HepG2 (cell line): ENCODE measurements around the gene TYROBP. TPM values are rescaled to one million over a fixed set of nuclear protein-coding genes. Genes with fewer than 3 reads are reported as not detected.

Experiments used
- ATAC-seq: fragments of 200-7000 bp; cut with Tn5 transposase; 3 replicates; pipeline ENCODE4 v1.9.1; 2020; ENCODE audit warnings: mild to moderate bottlenecking, moderate library complexity
- BruUV-seq: library from RNA; stranded (reverse); fragments of 400-500 nt; replicated peaks from 2 replicates; lab custom pipeline; 2021; lab: Mats Ljungman, UMichigan
- CTCF ChIA-PET: fragments of 300-600 bp; formaldehyde crosslinking; extraction: SDS; loops from one replicate; lab custom pipeline; 2021; ENCODE audit warnings: low total read pairs, inconsistent platforms, low intra/inter-chr PET ratio; lab: Yijun Ruan, JAX
- POLR2A ChIA-PET: fragments of 350-600 bp; sonication (Branson Sonifier 250); formaldehyde crosslinking; loops from one replicate; lab custom pipeline; 2020; ENCODE audit warnings: antibody characterized with exemption, inconsistent platforms; lab: Yijun Ruan, JAX
- DNase-seq: peaks from one replicate; pipeline ENCODE4 v3.0.0-alpha.2; 2015; ENCODE audit warnings: low spot score
- FAIRE-seq: peaks from 3 replicates; lab custom pipeline; 2011; peaks lifted over from hg19 to GRCh38; lab: Jason Lieb, UNC
- H2AFZ ChIP-seq: one replicate; pipeline ENCODE4 v1.6.1; 2011; ENCODE audit warnings: low read length, inconsistent platforms
- H3K27ac ChIP-seq: fragments of 300-600 bp; 3 replicates; pipeline ENCODE4 v1.8.0; 2011; ENCODE audit warnings: mixed run types, mild to moderate bottlenecking, mixed read lengths, low read length, inconsistent platforms; ENCODE audit not compliant: insufficient read depth; ENCODE audit errors: extremely low read length
- H3K27me3 ChIP-seq, 2 experiments: fragments of 200-600 bp in 1 of 2; 2 replicates in 1 of 2; 3 replicates in 1 of 2; pipeline versions ENCODE4 v1.6.0 to v1.8.0; 2011; ENCODE audit warnings: low read length in 2 of 2, mild to moderate bottlenecking in 2 of 2, moderate library complexity in 2 of 2, inconsistent platforms in 1 of 2; ENCODE audit not compliant: insufficient read depth in 2 of 2, control insufficient read depth in 1 of 2
- H3K36me3 ChIP-seq, 2 experiments: fragments of 200-600 bp in 1 of 2; replicated peaks in 1 of 2; 2 replicates in 1 of 2; 3 replicates in 1 of 2; pipeline versions ENCODE4 v1.5.1 to v1.8.0; 2011; ENCODE audit warnings: low read length in 2 of 2, inconsistent platforms in 1 of 2; ENCODE audit not compliant: insufficient read depth in 2 of 2, control insufficient read depth in 1 of 2
- H3K4me1 ChIP-seq: 2 replicates; pipeline ENCODE4 v1.5.1; 2012; ENCODE audit warnings: low read length, inconsistent platforms; ENCODE audit not compliant: insufficient read depth
- H3K4me2 ChIP-seq: 2 replicates; pipeline ENCODE4 v1.6.0; 2011; ENCODE audit warnings: low read depth, low read length, inconsistent platforms
- H3K4me3 ChIP-seq, 3 experiments: fragments of 200-600 bp in 1 of 3; sonication (generic), shearing (Covaris generic) in 1 of 3; replicated peaks in 1 of 3; 2 replicates each; pipeline ENCODE4 v1.5.1; 2011 to 2016; ENCODE audit warnings: low read length in 3 of 3, inconsistent platforms in 2 of 3, low read depth in 2 of 3, mild to moderate bottlenecking in 2 of 3, control low read depth in 1 of 3, mixed read lengths in 1 of 3; ENCODE audit not compliant: insufficient read depth in 1 of 3
- H3K79me2 ChIP-seq: one replicate; pipeline ENCODE4 v1.6.1; 2011; ENCODE audit warnings: low read length, inconsistent platforms; ENCODE audit not compliant: insufficient read depth
- H3K9ac ChIP-seq: 2 replicates; pipeline ENCODE4 v1.6.0; 2011; ENCODE audit warnings: mild to moderate bottlenecking, low read depth, low read length, inconsistent platforms; ENCODE audit not compliant: insufficient read depth
- H3K9me3 ChIP-seq: 2 replicates; pipeline ENCODE4 v1.5.1; 2012; ENCODE audit warnings: mild to moderate bottlenecking, low read length
- H4K20me1 ChIP-seq: 2 replicates; pipeline ENCODE4 v1.6.0; 2011; ENCODE audit warnings: inconsistent platforms, mild to moderate bottlenecking, low read length, moderate library complexity; ENCODE audit not compliant: insufficient read depth
- DBP ChIP-seq: sonication (generic); formaldehyde crosslinking; IDR thresholded peaks from 2 replicates; pipeline ENCODE4 v1.4.0; 2020; ENCODE audit warnings: missing genetic modification reagents; ENCODE audit errors: not compliant biosample characterization
- HIVEP1 ChIP-seq: sonication (generic); formaldehyde crosslinking; IDR thresholded peaks from 2 replicates; pipeline ENCODE4 v1.4.0; 2020; ENCODE audit warnings: mild to moderate bottlenecking, missing genetic modification reagents
- JDP2 ChIP-seq: sonication (generic); formaldehyde crosslinking; IDR thresholded peaks from 2 replicates; pipeline ENCODE4 v1.8.1; 2022; ENCODE audit warnings: missing genetic modification reagents, borderline replicate concordance
- LBX2 ChIP-seq: sonication (generic); formaldehyde crosslinking; IDR thresholded peaks from 2 replicates; pipeline ENCODE4 v1.5.0; 2020; ENCODE audit warnings: missing genetic modification reagents, mild to moderate bottlenecking, borderline replicate concordance
- MLLT10 ChIP-seq: sonication (generic); formaldehyde crosslinking; IDR thresholded peaks from 2 replicates; pipeline ENCODE4 v1.4.0; 2020; ENCODE audit warnings: missing genetic modification reagents
- MTA1 ChIP-seq: sonication (generic); formaldehyde crosslinking; IDR thresholded peaks from 2 replicates; pipeline ENCODE4 v1.4.0; 2020; ENCODE audit warnings: missing genetic modification reagents, mild to moderate bottlenecking, borderline replicate concordance
- PHF20 ChIP-seq: sonication (generic); formaldehyde crosslinking; IDR thresholded peaks from 2 replicates; pipeline ENCODE4 v1.5.0; 2020; ENCODE audit warnings: mild to moderate bottlenecking, missing genetic modification reagents
- RAD21 ChIP-seq: fragments of 450-650 bp; formaldehyde crosslinking; IDR thresholded peaks from 2 replicates; pipeline ENCODE4 v1.5.0; 2020; ENCODE audit warnings: mild to moderate bottlenecking
- RNF2 ChIP-seq: fragments of 450-650 bp; conservative IDR thresholded peaks from 2 replicates; pipeline ENCODE4 v1.6.1; 2016; ENCODE audit warnings: low read depth
- SAFB2 ChIP-seq: sonication (generic); formaldehyde crosslinking; IDR thresholded peaks from 2 replicates; pipeline ENCODE4 v1.5.1; 2020; ENCODE audit warnings: missing genetic modification reagents, low read depth, mild to moderate bottlenecking, borderline replicate concordance
- SALL1 ChIP-seq: sonication (generic); formaldehyde crosslinking; IDR thresholded peaks from 2 replicates; pipeline ENCODE4 v1.8.0; 2022; ENCODE audit warnings: mild to moderate bottlenecking, missing genetic modification reagents
- SRY ChIP-seq: sonication (generic); formaldehyde crosslinking; IDR thresholded peaks from 2 replicates; pipeline ENCODE4 v1.8.0; 2022; ENCODE audit warnings: mild to moderate bottlenecking, missing genetic modification reagents
- TBX3 ChIP-seq: fragments of 450-650 bp; IDR thresholded peaks from 2 replicates; pipeline ENCODE4 v1.6.1; 2017; ENCODE audit warnings: antibody characterized with exemption, mild to moderate bottlenecking, inconsistent platforms, borderline replicate concordance
- THAP7 ChIP-seq: sonication (generic); formaldehyde crosslinking; IDR thresholded peaks from 2 replicates; pipeline ENCODE4 v1.8.1; 2023; ENCODE audit warnings: mild to moderate bottlenecking, missing genetic modification reagents
- TOE1 ChIP-seq: sonication (generic); formaldehyde crosslinking; IDR thresholded peaks from 2 replicates; pipeline ENCODE4 v1.4.0; 2020; ENCODE audit warnings: mild to moderate bottlenecking, missing genetic modification reagents
- XRCC5 ChIP-seq: fragments of 200-400 bp; formaldehyde crosslinking; optimal IDR thresholded peaks from 2 replicates; pipeline ENCODE3; 2017; ENCODE audit warnings: mild to moderate bottlenecking, low read length
- ZFP91 ChIP-seq: sonication (generic); formaldehyde crosslinking; IDR thresholded peaks from 2 replicates; pipeline ENCODE4 v1.9.0; 2022; ENCODE audit warnings: missing genetic modification reagents, mild to moderate bottlenecking, borderline replicate concordance
- ZNF367 ChIP-seq: sonication (generic); formaldehyde crosslinking; IDR thresholded peaks from 2 replicates; pipeline ENCODE4 v1.4.0; 2020; ENCODE audit warnings: missing genetic modification reagents, borderline replicate concordance
- WGBS: methylation state at CpG from one replicate; pipeline ENCODE4 v1.1.6; 2017; ENCODE audit warnings: low lambda C conversion rate; 5-methylcytosine and 5-hydroxymethylcytosine counted together
- in situ Hi-C: cut with HindIII; loops from 2 replicates; pipeline ENCODE4 v1.10.0; 2017; ENCODE audit warnings: low pct_unique_long_range_greater_than_20kb; ENCODE audit not compliant: extremely low pct_ligation_motif_present
- intact Hi-C: fragments of 100-400 bp; cut with micrococcal nuclease; formaldehyde crosslinking; loops from one replicate; pipeline ENCODE4 v1.10.0; 2022; ENCODE audit not compliant: unreplicated experiment
- polyA plus RNA-seq, 8 experiments: library from polyadenylated mRNA; depleted of rRNA in 3 of 8; stranded (reverse) in 7 of 8; unstranded in 1 of 8; fragments of >200 nt; fragmentation: Illumina TruSeq in 4 of 8; extraction: Trizol in 4 of 8; gene quantifications; 2 replicates each; pipeline versions ENCODE4 v1.2.1 to v1.2.3, GENCODE V29; 2011 to 2016; ENCODE audit warnings: low read depth in 4 of 8, missing spikeins in 1 of 8, mixed read lengths in 1 of 8; ENCODE audit not compliant: insufficient read depth in 1 of 8
- total RNA-seq, 5 experiments: library from RNA; depleted of rRNA; stranded (reverse); fragments of >200 nt; fragmentation: Illumina TruSeq; extraction: Trizol; gene quantifications; 2 replicates each; pipeline ENCODE4 v1.2.3, GENCODE V29; 2016; ENCODE audit warnings: low read depth in 1 of 5

The TYROBP gene
- total and polyA plus RNA-seq, 2 of the 13 experiments (the other 11 are each of a cell fraction or from before 2014, with no cell fraction given) = not detected

GRCh38 chr19:35882114-35882832, 25.8 kb downstream of the TYROBP start (continued):
- no peak for TF ChIP-seq ZFP91 (CRISPR knock-in tag)
- no peak for TF ChIP-seq LBX2 (CRISPR knock-in tag)
- no peak for TF ChIP-seq SAFB2 (CRISPR knock-in tag)
- no peak for TF ChIP-seq SRY (CRISPR knock-in tag)
- no peak for TF ChIP-seq MTA1
- no peak for TF ChIP-seq PHF20 (CRISPR knock-in tag)
- TF ChIP-seq, all 625 proteins: peak for 8

GRCh38 chr19:35879770-35880317, 28.3 kb downstream of the TYROBP start:
- H4K20me1 ChIP-seq = no peaks in the 10 kb centered on the region
- no peaks in the 10 kb centered on the region for H3K79me2 ChIP-seq
- no peak overlapping the region for H3K27ac ChIP-seq
- peak; percentile 90 for ATAC-seq
- in situ Hi-C loops (loop anchor here (10.0 kb wide), 1 partner anchor 55 kb away; the partner anchor contains the start of gene LRFN3), intact Hi-C loops (loop anchor here (1.0 kb wide), 1 partner anchor 52 kb away; no protein-coding TSS in a partner anchor)
- FAIRE-seq = peak; percentile 72
- 0 out of 2 replicates have a peak overlapping the region, but pooled peaks have one; percentile 14 for H3K4me2 ChIP-seq
- ChIA-PET CTCF (no interaction called here), POLR2A (interaction anchor here (1.0 to 1.2 kb wide), 3 partner anchors 10 to 236 kb away, joined by 3 read pairs; no protein-coding TSS in a partner anchor)
- no peaks in the 10 kb centered on the region for H3K9me3 ChIP-seq
- DNase-seq = peak; percentile 73
- 6% methylated on average over 14 of the region's 28 CpGs for WGBS
- H3K9ac ChIP-seq = no peak overlapping the region
- no peaks in the 10 kb centered on the region for H3K4me1 ChIP-seq
- no TSS peak for BruUV-seq
- H2AFZ ChIP-seq = no peak overlapping the region
- no peaks in the 10 kb centered on the region for H3K36me3 ChIP-seq
- H3K4me3 ChIP-seq = no peak overlapping the region
- no peaks in the 10 kb centered on the region; a peak in 1 of 5 replicates for H3K27me3 ChIP-seq
- no peak for TF ChIP-seq RNF2
- peak; percentile 97 for TF ChIP-seq SALL1 (CRISPR knock-in tag)
- TF ChIP-seq XRCC5 = peak; percentile 74
- no peak; the same call in 1 of the 2 replicates for TF ChIP-seq TOE1 (CRISPR knock-in tag)
- TF ChIP-seq ZNF367 = peak; percentile 95
- TF ChIP-seq HIVEP1 (CRISPR knock-in tag) = peak; percentile 58; the same call in 1 of the 2 replicates
- peak; percentile 96 for TF ChIP-seq DBP (CRISPR knock-in tag)
- TF ChIP-seq TBX3 = no peak
- no peak for TF ChIP-seq MLLT10 (CRISPR knock-in tag)
- TF ChIP-seq RAD21 (CRISPR knock-in tag) = peak; percentile 61
- peak; percentile 88 for TF ChIP-seq THAP7 (CRISPR knock-in tag)
- TF ChIP-seq JDP2 (CRISPR knock-in tag) = peak; percentile 56; the same call in 1 of the 2 replicates
